SH-SY5Y (cell line): ENCODE data around the gene ACTBL2.

Experiments used
- GATA2 ChIP-seq: IDR thresholded peaks from 2 replicates; pipeline ENCODE4 v1.6.1; 2011; ENCODE audit warnings: mild to moderate bottlenecking, low read depth, low read length
- GATA3 ChIP-seq: IDR thresholded peaks from 2 replicates; pipeline ENCODE4 v1.6.1; 2011; ENCODE audit warnings: low read depth, mild to moderate bottlenecking, low read length, moderate library complexity

DNA sequence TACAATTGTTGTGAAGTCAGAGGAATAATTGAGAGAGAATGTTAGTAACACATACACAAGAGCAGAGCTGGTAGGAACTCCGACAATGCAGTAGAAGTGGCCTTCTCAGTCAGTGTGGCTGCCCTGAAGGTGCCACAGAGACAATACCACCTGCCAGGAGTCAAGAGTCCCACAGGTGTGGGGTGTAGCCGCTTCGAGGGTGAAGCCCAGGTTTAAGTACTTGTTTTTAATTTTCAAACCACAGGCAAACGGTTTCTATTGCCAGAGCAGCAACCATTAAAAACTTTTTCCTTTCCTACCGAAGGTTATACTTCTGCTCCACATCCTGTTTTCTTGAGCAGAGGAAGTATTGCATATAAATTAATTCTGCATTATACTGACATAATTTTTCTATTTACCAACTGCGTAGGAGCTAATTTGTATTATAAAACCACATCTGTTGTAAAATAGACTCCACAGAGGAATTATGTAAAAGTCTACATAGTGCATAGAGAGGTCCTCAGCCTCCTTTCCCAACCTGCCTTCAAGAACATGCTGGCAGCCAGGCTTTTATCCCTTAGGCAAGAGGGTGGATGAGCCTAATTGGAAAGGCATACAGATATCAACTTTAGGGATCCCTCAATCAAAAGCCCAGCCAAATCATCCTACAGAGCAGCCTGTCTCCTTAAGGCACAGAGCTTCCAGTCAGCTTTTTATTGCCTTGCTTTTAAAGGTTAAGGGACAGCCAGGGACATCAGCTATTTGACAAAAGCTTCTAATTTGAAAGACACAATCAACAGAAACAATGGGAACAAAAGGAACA lies 12.9 kb upstream of the ACTBL2 start:
- TF ChIP-seq GATA3 (no peak), GATA2 (no peak)
